HG03039 (cell line): ENCODE measurements around the gene KLF6.

Experiments used
- ATAC-seq: cut with Tn5 transposase; IDR thresholded peaks from one replicate; pipeline ENCODE4 v1.9.1; 2021; ENCODE audit warnings: mild to moderate bottlenecking, moderate library complexity; ENCODE audit not compliant: unreplicated experiment

KLF6 gene

GRCh38 chr10:3784510-3785250, at the start of gene KLF6:
KLF6 (minus strand) TSS chr10:3785209; CDS start chr10:3785014, 195 bp downstream.
- ATAC-seq = peak; percentile 37

- no peak for ATAC-seq
Observed at GRCh38 chr10:3834404-3834803, 49.4 kb upstream of the KLF6 start.

GRCh38 chr10:3833046-3833445, 48.0 kb upstream of the KLF6 start:
- no peak for ATAC-seq

- ATAC-seq = no peak
Observed at GRCh38 chr10:3832022-3832786, 47.2 kb upstream of the KLF6 start.

GRCh38 chr10:3831608-3832007, 46.6 kb upstream of the KLF6 start:
- ATAC-seq = no peak

- no peak for ATAC-seq
Observed at GRCh38 chr10:3830946-3831345, 45.9 kb upstream of the KLF6 start.

- ATAC-seq = no peak
Observed at GRCh38 chr10:3829156-3830050, 44.4 kb upstream of the KLF6 start.

GRCh38 chr10:3828404-3829155, 43.6 kb upstream of the KLF6 start:
- no peak for ATAC-seq

- ATAC-seq = no peak
Observed at GRCh38 chr10:3827768-3828403, 42.9 kb upstream of the KLF6 start.

- no peak for ATAC-seq
Observed at GRCh38 chr10:3827266-3827665, 42.3 kb upstream of the KLF6 start.

GRCh38 chr10:3825862-3826351, 40.9 kb upstream of the KLF6 start:
- ATAC-seq = no peak

GRCh38 chr10:3825244-3825643, 40.2 kb upstream of the KLF6 start:
- ATAC-seq = no peak

- no peak for ATAC-seq
Observed at GRCh38 chr10:3822541-3823330, 37.7 kb upstream of the KLF6 start.

- no peak for ATAC-seq
Observed at GRCh38 chr10:3820255-3820654, 35.2 kb upstream of the KLF6 start.

- no peak for ATAC-seq
Observed at GRCh38 chr10:3816995-3817394, 32.0 kb upstream of the KLF6 start.

GRCh38 chr10:3814838-3815220, 29.8 kb upstream of the KLF6 start:
- no peak for ATAC-seq

- ATAC-seq = no peak
Observed at GRCh38 chr10:3813986-3814837, 29.2 kb upstream of the KLF6 start.

GRCh38 chr10:3813267-3813666, 28.3 kb upstream of the KLF6 start:
- no peak for ATAC-seq
